Psoas muscle (tissue), 8 donors: ENCODE measurements around the gene MRPS7. TPM values are rescaled to one million over a fixed set of nuclear protein-coding genes. Genes with fewer than 3 reads are reported as not detected.

ENCODE experiments used
- ATAC-seq, 4 donors: fragments of 200-7000 bp; cut with Tn5 transposase; one replicate each; pipeline ENCODE4 v1.9.1; 2020; ENCODE audit warnings: moderate library complexity in 3 of 4, mild to moderate bottlenecking in 2 of 4
- DNase-seq, 2 donors: peaks; one replicate each; pipeline ENCODE4 v3.0.0-alpha.2; 2020
- H3K27ac ChIP-seq: fragments of 200-600 bp; one replicate; pipeline ENCODE4 v1.8.0; 2022
- H3K27me3 ChIP-seq, 3 donors: fragments of 200-600 bp in 1 of 3; one replicate each; pipeline versions ENCODE4 v1.6.1 to v1.8.0; 2013 to 2022; ENCODE audit warnings: low read length in 2 of 3, mild to moderate bottlenecking in 2 of 3, moderate library complexity in 1 of 3; ENCODE audit not compliant: insufficient read depth in 3 of 3
- H3K36me3 ChIP-seq, 2 donors: fragments of 200-600 bp in 1 of 2; one replicate each; pipeline versions ENCODE4 v1.6.1 to v1.8.0; 2013 to 2022; ENCODE audit warnings: low read depth in 1 of 2, mild to moderate bottlenecking in 1 of 2, moderate library complexity in 1 of 2; ENCODE audit not compliant: insufficient read depth in 1 of 2
- H3K4me1 ChIP-seq: fragments of 200-600 bp; one replicate; pipeline ENCODE4 v1.8.0; 2022
- H3K4me3 ChIP-seq: fragments of 200-600 bp; one replicate; pipeline ENCODE4 v1.8.0; 2022; ENCODE audit warnings: mild to moderate bottlenecking
- H3K9me3 ChIP-seq: fragments of 200-600 bp; one replicate; pipeline ENCODE4 v1.8.0; 2022
- WGBS, 3 donors: extraction: QIAGEN DNeasy Blood & Tissue Kit; methylation state at CpG; one replicate each; pipeline versions ENCODE4 v1.1.6 to v1.1.7; 2013; 5-methylcytosine and 5-hydroxymethylcytosine counted together
- intact Hi-C, 2 donors: fragments of 100-400 bp; cut with DNase I; formaldehyde crosslinking; loops; one replicate each; pipeline versions ENCODE4 v1.11.0 to v1.14.2; 2022
- polyA plus RNA-seq, 3 donors: library from polyadenylated mRNA; stranded (reverse); fragments of 200-250 nt; gene quantifications; one replicate each; pipeline ENCODE4 v1.2.3, GENCODE V29; 2013
- total RNA-seq, 4 donors: library from RNA; stranded (reverse); fragmentation: NEBNext Ultra II Directional in 2 of 4; extraction: Animal tissue kit (Norgen Biotek cat#: 25700) in 2 of 4; gene quantifications; one replicate each; pipeline versions ENCODE4 v1.2.1 to v1.2.4, GENCODE V29; 2021 to 2023
- TF ChIP-seq, protein P1 (sequence below): fragments of 200-600 bp; IDR thresholded peaks from one replicate; pipeline ENCODE4 v1.8.0; 2022; ENCODE audit warnings: antibody characterized with exemption
- donor health status: healthy with polysubstance abuse.
- donor health status: DM: no; HTN: no; CAD: no; lungs with moderate emphysema.
- donor health status: Bipolar disorder and iron deficiency.
- donor health status: healthy.
- donor health status: DM: yes; HTN: yes; CAD: no.
- donor health status: DM: no; HTN: no; CAD: no.
- donor health status: DM: no; HTN: no; CAD: no.
- donor health status: DM: yes; HTN: yes; CAD: no.

MRPS7 gene
- total and polyA plus RNA-seq, 7 donors, result 98.2 to 165 (median 122) TPM

DNA sequence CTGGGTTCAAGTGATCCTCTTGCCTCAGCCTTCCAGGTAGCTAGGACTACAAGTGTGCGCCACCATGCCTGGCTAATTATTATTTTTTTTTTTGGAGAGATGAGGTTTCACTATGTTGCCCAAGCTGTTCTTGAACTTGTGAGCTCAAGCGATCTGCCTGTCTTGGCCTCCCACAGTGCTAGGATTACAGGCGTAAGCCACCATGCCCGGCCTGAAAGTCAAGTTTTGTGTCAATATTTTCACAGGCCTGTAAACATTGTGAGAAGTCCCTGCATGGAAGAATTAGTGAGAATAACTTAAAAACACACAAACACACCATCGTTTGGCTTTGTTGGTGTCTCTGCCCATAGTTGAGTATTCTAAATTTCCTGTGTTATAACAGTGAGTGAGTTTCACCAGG lies 34.0 kb upstream of the MRPS7 start:
- TF ChIP-seq, protein P1, sequence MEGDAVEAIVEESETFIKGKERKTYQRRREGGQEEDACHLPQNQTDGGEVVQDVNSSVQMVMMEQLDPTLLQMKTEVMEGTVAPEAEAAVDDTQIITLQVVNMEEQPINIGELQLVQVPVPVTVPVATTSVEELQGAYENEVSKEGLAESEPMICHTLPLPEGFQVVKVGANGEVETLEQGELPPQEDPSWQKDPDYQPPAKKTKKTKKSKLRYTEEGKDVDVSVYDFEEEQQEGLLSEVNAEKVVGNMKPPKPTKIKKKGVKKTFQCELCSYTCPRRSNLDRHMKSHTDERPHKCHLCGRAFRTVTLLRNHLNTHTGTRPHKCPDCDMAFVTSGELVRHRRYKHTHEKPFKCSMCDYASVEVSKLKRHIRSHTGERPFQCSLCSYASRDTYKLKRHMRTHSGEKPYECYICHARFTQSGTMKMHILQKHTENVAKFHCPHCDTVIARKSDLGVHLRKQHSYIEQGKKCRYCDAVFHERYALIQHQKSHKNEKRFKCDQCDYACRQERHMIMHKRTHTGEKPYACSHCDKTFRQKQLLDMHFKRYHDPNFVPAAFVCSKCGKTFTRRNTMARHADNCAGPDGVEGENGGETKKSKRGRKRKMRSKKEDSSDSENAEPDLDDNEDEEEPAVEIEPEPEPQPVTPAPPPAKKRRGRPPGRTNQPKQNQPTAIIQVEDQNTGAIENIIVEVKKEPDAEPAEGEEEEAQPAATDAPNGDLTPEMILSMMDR, result no peak
- Histone ChIP-seq H3K9me3 (no peaks in the 10 kb centered on the region), H3K27me3 (no peaks in the 10 kb centered on the region), H3K27ac (no peak overlapping the region), H3K4me3 (no peak overlapping the region), H3K36me3 (peaks cover 3 to 92% of the 10 kb centered on the region in 2 donors), H3K4me1 (no peaks in the 10 kb centered on the region)
- intact Hi-C loops, result no loop called here
- WGBS, 3 donors, result 85 to 93% (median 86%) methylated on average over 5 of the region's 5 CpGs
- ATAC-seq (no peak), DNase-seq (peak in 1 of 2 donors; percentile 18)

DNA sequence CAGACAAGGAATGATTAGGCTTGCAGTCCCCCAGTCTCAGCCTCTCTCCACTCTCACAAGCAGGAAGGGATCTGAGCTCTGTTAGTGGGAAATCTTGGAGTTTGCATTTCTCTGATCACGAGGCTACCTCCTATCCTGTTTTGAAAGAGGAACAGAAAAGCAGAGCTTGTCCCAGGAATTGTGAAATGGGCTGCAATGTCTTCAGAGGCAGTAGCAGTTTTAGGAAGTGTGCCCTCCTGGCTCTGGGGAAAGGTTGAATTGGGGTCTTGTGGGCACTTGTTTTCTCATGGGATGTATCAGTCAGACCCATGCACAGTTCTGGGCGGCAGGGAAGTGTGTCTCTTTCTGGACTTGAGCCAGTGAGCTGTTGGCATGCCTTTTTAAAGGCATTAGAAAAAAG lies 33.4 kb upstream of the MRPS7 start:
- H3K27ac ChIP-seq, result no peak overlapping the region
- TF ChIP-seq, protein P1, result no peak
- WGBS, 3 donors, result 62 to 71% (median 70%) methylated on average over 2 of the region's 2 CpGs

DNA sequence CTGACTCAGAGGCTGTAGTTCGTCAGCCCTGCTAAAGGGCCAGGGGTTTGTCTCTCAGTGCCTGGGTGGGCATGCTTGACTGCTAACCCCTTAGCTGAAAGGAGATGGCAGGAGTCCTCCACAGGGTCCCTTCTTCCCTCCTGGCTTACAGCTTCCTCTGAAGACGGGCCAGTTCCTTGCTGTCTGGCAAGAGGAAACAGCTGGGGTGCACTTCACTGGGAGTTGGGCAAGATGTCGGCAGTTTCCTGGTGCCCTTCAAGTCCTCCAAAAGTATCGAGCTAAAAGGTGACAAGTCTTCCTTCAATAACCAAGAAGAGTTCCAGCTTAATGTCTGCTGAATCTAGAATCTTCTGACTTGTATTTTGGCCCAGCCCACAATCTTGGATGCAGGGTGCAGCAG lies 32.8 kb upstream of the MRPS7 start:
- TF ChIP-seq, protein P1, result no peak
- Histone ChIP-seq H3K27me3 (no peaks in the 10 kb centered on the region), H3K4me3 (no peak overlapping the region), H3K4me1 (no peaks in the 10 kb centered on the region), H3K36me3 (peaks cover 3 to 94% of the 10 kb centered on the region in 2 donors), H3K9me3 (no peaks in the 10 kb centered on the region), H3K27ac (no peak overlapping the region)
- intact Hi-C loops, result no loop called here
- 74 to 84% (median 80%) methylated on average over 4 of the region's 4 CpGs for WGBS, 3 donors
- ATAC-seq, result no peak
- DNase-seq, result peak; percentile 22 to 48

More for the DNA sequence above, 33.4 kb upstream of the MRPS7 start:
- DNase-seq (peak in 1 of 2 donors; percentile 23), ATAC-seq (peak in 2 of 4 donors; percentile 17 to 27)
- no peaks in the 10 kb centered on the region for H3K4me1 ChIP-seq
- intact Hi-C loops, result no loop called here
- H3K36me3 ChIP-seq, result peaks cover 3 to 92% of the 10 kb centered on the region in 2 donors
- no peak overlapping the region for H3K4me3 ChIP-seq
- H3K9me3 ChIP-seq, result no peaks in the 10 kb centered on the region
- H3K27me3 ChIP-seq, result no peaks in the 10 kb centered on the region

DNA sequence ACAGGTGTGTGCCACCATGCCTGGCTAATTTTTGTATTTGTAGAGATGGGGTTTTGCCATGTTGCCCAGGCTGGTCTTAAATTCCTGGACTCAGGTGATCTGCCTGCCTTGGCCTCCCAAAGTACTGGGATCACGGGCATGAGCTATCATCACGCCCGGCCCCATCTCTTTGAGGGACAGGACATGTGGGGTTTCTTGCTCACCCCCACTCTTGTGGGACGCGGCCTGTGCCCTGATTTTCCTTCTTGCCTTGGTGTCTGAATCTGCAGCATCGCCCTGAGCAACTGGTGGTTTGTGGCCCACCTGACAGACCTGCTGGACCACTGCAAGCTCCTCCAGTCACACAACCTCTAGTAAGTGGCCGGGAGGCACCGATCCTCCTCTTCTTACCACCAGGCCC lies 30.6 kb upstream of the MRPS7 start:
- Histone ChIP-seq H3K4me3 (no peak overlapping the region), H3K27ac (no peak overlapping the region), H3K36me3 (peaks cover 6 to 94% of the 10 kb centered on the region in 2 donors), H3K9me3 (no peaks in the 10 kb centered on the region), H3K4me1 (no peaks in the 10 kb centered on the region), H3K27me3 (no peaks in the 10 kb centered on the region)
- DNase-seq (peak in 1 of 2 donors; percentile 30), ATAC-seq (no peak)
- TF ChIP-seq, protein P1, result no peak
- intact Hi-C loops, result no loop called here
- 87 to 96% (median 94%) methylated on average over 8 of the region's 8 CpGs for WGBS, 3 donors
